Mesenchymal stem cell (in vitro differentiated cells and primary cell): ENCODE results near the gene STARD3.

Source experiments
- DNase-seq: peaks from one replicate; pipeline ENCODE4 v3.0.0-alpha.2; 2013
- H2AFZ ChIP-seq: one replicate; pipeline ENCODE4 v1.6.1; 2013; ENCODE audit warnings: low read depth, mild to moderate bottlenecking, control low read depth, inconsistent platforms, low read length, moderate library complexity
- H2AK5ac ChIP-seq: 2 replicates; pipeline ENCODE4 v1.6.1; 2013; ENCODE audit warnings: low read length, moderate library complexity, mild to moderate bottlenecking, inconsistent platforms; ENCODE audit not compliant: severe bottlenecking
- H2BK120ac ChIP-seq: one replicate; pipeline ENCODE4 v1.6.1; 2013; ENCODE audit warnings: low read depth, mild to moderate bottlenecking, inconsistent platforms, low read length, moderate library complexity
- H2BK12ac ChIP-seq, 2 experiments: one replicate each; pipeline ENCODE4 v1.6.1; 2013; ENCODE audit warnings: inconsistent platforms in 2 of 2, low read length in 2 of 2, mild to moderate bottlenecking in 2 of 2, moderate library complexity in 2 of 2, control low read depth in 1 of 2
- H2BK15ac ChIP-seq: one replicate; pipeline ENCODE4 v1.6.1; 2013; ENCODE audit warnings: mild to moderate bottlenecking, low read depth, inconsistent platforms; ENCODE audit not compliant: poor library complexity, severe bottlenecking
- H2BK5ac ChIP-seq: 2 replicates; pipeline ENCODE4 v1.6.1; 2013; ENCODE audit warnings: low read depth, mild to moderate bottlenecking, low read length, control low read depth, inconsistent platforms; ENCODE audit not compliant: poor library complexity, severe bottlenecking
- H3K14ac ChIP-seq, 2 experiments: one replicate each; pipeline ENCODE4 v1.6.1; 2013; ENCODE audit warnings: inconsistent platforms in 2 of 2, low read length in 2 of 2, control low read depth in 1 of 2, mild to moderate bottlenecking in 1 of 2, moderate library complexity in 1 of 2
- H3K18ac ChIP-seq, 2 experiments: one replicate each; pipeline ENCODE4 v1.6.1; 2013; ENCODE audit warnings: inconsistent platforms in 2 of 2, low read length in 2 of 2, control low read depth in 1 of 2, low read depth in 1 of 2, mild to moderate bottlenecking in 1 of 2
- H3K23ac ChIP-seq, 2 experiments: one replicate each; pipeline ENCODE4 v1.6.1; 2013; ENCODE audit warnings: inconsistent platforms in 2 of 2, low read length in 2 of 2, mild to moderate bottlenecking in 2 of 2, moderate library complexity in 2 of 2, control low read depth in 1 of 2
- H3K27ac ChIP-seq: 2 replicates; pipeline ENCODE4 v1.5.1; 2013; ENCODE audit warnings: mild to moderate bottlenecking, moderate library complexity, low read length, control low read depth, inconsistent platforms; ENCODE audit not compliant: poor library complexity, severe bottlenecking
- H3K27me3 ChIP-seq, 2 experiments: 2 replicates each; pipeline versions ENCODE4 v1.6.1 to v1.7.0; 2013; ENCODE audit warnings: low read length in 2 of 2, mild to moderate bottlenecking in 2 of 2, moderate library complexity in 2 of 2, control low read depth in 1 of 2, inconsistent platforms in 1 of 2; ENCODE audit not compliant: control insufficient read depth in 1 of 2, insufficient read depth in 1 of 2
- H3K36me3 ChIP-seq, 2 experiments: 2 replicates each; pipeline versions ENCODE4 v1.6.1 to v1.7.0; 2013; ENCODE audit warnings: low read length in 2 of 2, control low read depth in 1 of 2, inconsistent platforms in 1 of 2, low read depth in 1 of 2, mild to moderate bottlenecking in 1 of 2; ENCODE audit not compliant: insufficient read depth in 2 of 2, control insufficient read depth in 1 of 2
- H3K4ac ChIP-seq, 2 experiments: one replicate each; pipeline ENCODE4 v1.6.1; 2013; ENCODE audit warnings: inconsistent platforms in 2 of 2, low read length in 2 of 2, mild to moderate bottlenecking in 2 of 2, moderate library complexity in 2 of 2, control low read depth in 1 of 2, low read depth in 1 of 2
- H3K4me1 ChIP-seq: 2 replicates; pipeline ENCODE4 v1.6.1; 2013; ENCODE audit warnings: low read depth, low read length, control low read depth; ENCODE audit not compliant: control insufficient read depth, insufficient read depth
- H3K4me2 ChIP-seq: 2 replicates; pipeline ENCODE4 v1.6.1; 2013; ENCODE audit warnings: low read length, mild to moderate bottlenecking, inconsistent platforms; ENCODE audit not compliant: poor library complexity, severe bottlenecking
- H3K4me3 ChIP-seq, 2 experiments: 2 replicates each; pipeline versions ENCODE4 v1.5.1 to v1.7.0; 2013; ENCODE audit warnings: low read length in 2 of 2, mild to moderate bottlenecking in 2 of 2, control low read depth in 1 of 2, low read depth in 1 of 2; ENCODE audit not compliant: insufficient read depth in 1 of 2
- H3K79me1 ChIP-seq: replicated peaks from 2 replicates; pipeline ENCODE4 v1.6.1; 2013; ENCODE audit warnings: mild to moderate bottlenecking, control low read depth, low read length, inconsistent platforms; ENCODE audit not compliant: poor library complexity, severe bottlenecking
- H3K9ac ChIP-seq: 2 replicates; pipeline ENCODE4 v1.7.0; 2013; ENCODE audit warnings: mild to moderate bottlenecking, low read length, moderate library complexity
- H3K9me3 ChIP-seq: 2 replicates; pipeline ENCODE4 v1.7.0; 2013; ENCODE audit warnings: mild to moderate bottlenecking, low read length; ENCODE audit not compliant: control insufficient read depth
- H4K8ac ChIP-seq: one replicate; pipeline ENCODE4 v1.6.1; 2013; ENCODE audit warnings: inconsistent platforms, mild to moderate bottlenecking, low read length, moderate library complexity
- H4K91ac ChIP-seq: one replicate; pipeline ENCODE4 v1.6.1; 2013; ENCODE audit warnings: mild to moderate bottlenecking, low read length, inconsistent platforms
- WGBS: methylation state at CpG from one replicate; pipeline ENCODE4 v1.1.7; 2013; ENCODE audit warnings: mixed read lengths; 5-methylcytosine and 5-hydroxymethylcytosine counted together

Gene STARD3

GRCh38 chr17:39650121-39650579 lies 13.2 kb downstream of the STARD3 start:
- H3K4me3 ChIP-seq: no peak overlapping the region
- no peak for DNase-seq
- H3K27ac ChIP-seq: no peak overlapping the region
- H3K18ac ChIP-seq: no peak overlapping the region
- no peak overlapping the region for H2BK12ac ChIP-seq
- 86% methylated on average over 8 of the region's 11 CpGs for WGBS
- no peak overlapping the region for H3K9ac ChIP-seq
- H3K4me1 ChIP-seq: peaks cover 26% of the 10 kb centered on the region
- H2BK5ac ChIP-seq: no peak overlapping the region
- H2BK15ac ChIP-seq: no peak overlapping the region
- no peak overlapping the region for H4K8ac ChIP-seq
- no peaks in the 10 kb centered on the region for H3K9me3 ChIP-seq
- peaks cover 12 to 33% of the 10 kb centered on the region in 2 experiments for H3K36me3 ChIP-seq
- no peak overlapping the region for H3K14ac ChIP-seq
- no peak overlapping the region for H3K23ac ChIP-seq
- H3K79me1 ChIP-seq: peaks cover 47% of the 10 kb centered on the region
- H3K4me2 ChIP-seq: no peak overlapping the region
- no peak overlapping the region for H2BK120ac ChIP-seq
- no peak overlapping the region for H2AFZ ChIP-seq
- H4K91ac ChIP-seq: peak overlapping the region; percentile 1
- no peak overlapping the region for H2AK5ac ChIP-seq
- H3K4ac ChIP-seq: no peak overlapping the region
- no peaks in the 10 kb centered on the region for H3K27me3 ChIP-seq

- Histone ChIP-seq H2AK5ac (no peak overlapping the region), H3K27me3 (no peaks in the 10 kb centered on the region), H3K36me3 (peaks cover 10 to 42% of the 10 kb centered on the region in 2 experiments), H3K79me1 (peaks cover 52% of the 10 kb centered on the region), H3K9me3 (no peaks in the 10 kb centered on the region), H3K4me2 (no peak overlapping the region), H3K27ac (no peak overlapping the region), H2BK12ac (no peak overlapping the region), H2BK120ac (no peak overlapping the region), H3K23ac (no peak overlapping the region), H3K18ac (peak overlapping the region in 1 of 2 experiments; percentile 4), H3K14ac (no peak overlapping the region), H3K4me1 (peaks cover 26% of the 10 kb centered on the region), H4K91ac (no peak overlapping the region), H4K8ac (no peak overlapping the region), H3K4ac (no peak overlapping the region), H2AFZ (no peak overlapping the region), H2BK15ac (no peak overlapping the region), H3K9ac (no peak overlapping the region), H2BK5ac (no peak overlapping the region), H3K4me3 (no peak overlapping the region)
- DNase-seq: no peak
- 86% methylated on average over 8 of the region's 8 CpGs for WGBS
Measured at GRCh38 chr17:39651923-39652586, 15.1 kb downstream of the STARD3 start.

- peak overlapping the region; percentile 31 for H4K8ac ChIP-seq
- H3K4me2 ChIP-seq: no peak overlapping the region
- H2BK15ac ChIP-seq: no peak overlapping the region
- 41% methylated on average over 7 of the region's 7 CpGs for WGBS
- no peak overlapping the region for H3K4me3 ChIP-seq
- H3K9ac ChIP-seq: no peak overlapping the region
- DNase-seq: no peak
- H2AFZ ChIP-seq: no peak overlapping the region
- H3K36me3 ChIP-seq: peaks cover 10 to 44% of the 10 kb centered on the region in 2 experiments
- peak overlapping the region; percentile 11 for H2AK5ac ChIP-seq
- H2BK12ac ChIP-seq: peak overlapping the region in 1 of 2 experiments; percentile 2
- H3K9me3 ChIP-seq: no peaks in the 10 kb centered on the region
- H3K18ac ChIP-seq: peak overlapping the region in 1 of 2 experiments; percentile 22
- H3K27ac ChIP-seq: no peak overlapping the region
- no peak overlapping the region for H2BK120ac ChIP-seq
- H3K4ac ChIP-seq: peak overlapping the region in 1 of 2 experiments; percentile 13
- H3K23ac ChIP-seq: no peak overlapping the region
- no peak overlapping the region for H3K14ac ChIP-seq
- peaks cover 30% of the 10 kb centered on the region for H3K4me1 ChIP-seq
- no peak overlapping the region for H2BK5ac ChIP-seq
- peaks cover 51% of the 10 kb centered on the region for H3K79me1 ChIP-seq
- peak overlapping the region; percentile 35 for H4K91ac ChIP-seq
- no peaks in the 10 kb centered on the region for H3K27me3 ChIP-seq
Measured at GRCh38 chr17:39652587-39653315, 15.8 kb downstream of the STARD3 start.

- DNase-seq: no peak
- Histone ChIP-seq H3K27ac (no peak overlapping the region), H3K4ac (peak overlapping the region in 1 of 2 experiments; percentile 13), H3K9me3 (no peaks in the 10 kb centered on the region), H3K36me3 (peaks cover 10 to 50% of the 10 kb centered on the region in 2 experiments), H3K27me3 (no peaks in the 10 kb centered on the region), H2BK120ac (no peak overlapping the region), H4K8ac (peak overlapping the region; percentile 31), H3K79me1 (peaks cover 51% of the 10 kb centered on the region), H3K23ac (no peak overlapping the region), H3K9ac (no peak overlapping the region), H3K4me3 (no peak overlapping the region), H2AFZ (no peak overlapping the region), H4K91ac (peak overlapping the region; percentile 35), H3K18ac (peak overlapping the region in 1 of 2 experiments; percentile 22), H3K4me2 (no peak overlapping the region), H3K4me1 (peaks cover 31% of the 10 kb centered on the region), H2AK5ac (peak overlapping the region; percentile 11), H2BK5ac (no peak overlapping the region), H3K14ac (peak overlapping the region in 1 of 2 experiments; percentile 41), H2BK12ac (peak overlapping the region in 1 of 2 experiments; percentile 2), H2BK15ac (no peak overlapping the region)
- 89% methylated on average over 12 of the region's 12 CpGs for WGBS
Measured at GRCh38 chr17:39653316-39653661, 16.3 kb downstream of the STARD3 start.
